ENCODE measurements around the gene TIMP4.

The TIMP4 gene

DNA sequence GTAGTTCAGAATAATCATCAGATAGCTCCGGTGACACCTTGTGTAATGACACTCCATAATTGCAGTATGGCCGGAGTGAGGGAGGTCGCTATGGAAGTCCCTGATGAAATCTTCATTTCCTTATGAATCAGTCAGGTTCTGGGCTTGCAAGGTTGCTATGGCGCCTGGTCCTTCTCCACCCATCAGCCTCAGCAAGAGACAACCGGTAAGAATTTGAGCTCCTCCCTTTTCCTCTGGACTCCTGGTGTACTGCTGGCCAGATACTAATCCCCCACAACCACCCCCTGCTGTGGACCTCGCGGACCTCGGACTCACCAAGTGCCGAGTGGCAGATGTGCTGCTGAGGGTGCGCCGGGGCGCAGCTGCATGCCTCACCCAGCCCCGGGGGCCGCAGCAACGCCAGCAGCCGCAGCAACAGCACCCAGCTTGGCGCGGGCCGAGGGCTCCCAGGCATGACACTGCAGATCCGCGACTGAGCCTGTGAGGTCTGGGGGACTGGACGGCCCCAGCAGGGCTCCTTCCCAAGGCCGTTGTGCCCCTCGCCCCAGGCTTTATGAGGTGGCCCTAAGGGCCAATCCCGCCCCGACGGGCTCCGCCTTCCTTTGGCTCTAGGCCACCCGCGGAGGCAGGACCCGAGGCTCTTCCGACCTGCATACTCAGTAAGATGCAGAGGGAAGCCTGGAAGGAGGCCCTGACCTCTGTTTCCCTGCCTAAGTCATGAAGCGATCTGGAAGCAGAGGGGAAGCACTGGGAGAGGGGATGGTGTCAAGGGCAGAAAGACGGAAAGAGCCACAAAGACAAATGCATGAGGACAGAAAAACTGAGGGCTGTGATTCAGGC is at the start of gene TIMP4:
TIMP4 (minus strand) TSS at position 526 of the 840 bp plus-strand sequence; CDS start at position 454, 72 bp downstream.
- peak; percentile 34 for DNase-seq

DNA sequence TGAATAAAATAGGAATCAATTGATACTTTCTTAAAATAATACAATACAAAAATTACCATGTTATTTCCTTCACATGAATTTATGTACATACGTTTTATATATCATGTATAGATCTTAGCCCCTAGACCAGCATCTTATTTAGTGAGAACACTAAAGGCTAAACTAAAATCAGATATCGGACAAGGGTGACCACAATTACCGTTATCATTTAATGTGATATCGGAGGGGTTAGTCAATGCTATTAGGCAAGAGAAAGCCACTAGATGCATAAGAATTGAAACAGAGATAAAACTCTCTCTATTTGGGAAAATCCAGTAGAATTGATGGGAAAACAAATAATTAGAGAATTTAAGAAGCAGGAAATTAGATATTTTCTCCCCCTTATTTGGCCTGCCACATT is 46.5 kb upstream of the TIMP4 start:
- no peak for DNase-seq

DNA sequence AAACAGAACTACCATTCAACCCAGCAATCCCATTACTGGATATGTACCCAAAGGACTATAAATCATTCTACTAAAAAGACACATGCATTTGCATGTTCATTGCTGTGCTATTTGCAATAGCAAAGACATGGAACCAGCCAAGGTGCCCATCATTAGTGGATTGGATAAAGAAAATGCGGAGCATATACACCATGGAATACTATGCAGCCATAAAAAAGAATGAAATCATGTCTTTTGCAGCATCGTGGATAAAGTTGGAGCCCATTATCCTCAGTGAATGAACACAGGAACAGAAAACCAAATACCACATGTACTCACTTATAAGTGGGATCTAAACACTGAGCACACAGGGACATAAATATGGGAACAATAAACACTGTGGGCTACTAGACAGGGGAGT is 43.1 kb upstream of the TIMP4 start:
- no peak for DNase-seq

DNA sequence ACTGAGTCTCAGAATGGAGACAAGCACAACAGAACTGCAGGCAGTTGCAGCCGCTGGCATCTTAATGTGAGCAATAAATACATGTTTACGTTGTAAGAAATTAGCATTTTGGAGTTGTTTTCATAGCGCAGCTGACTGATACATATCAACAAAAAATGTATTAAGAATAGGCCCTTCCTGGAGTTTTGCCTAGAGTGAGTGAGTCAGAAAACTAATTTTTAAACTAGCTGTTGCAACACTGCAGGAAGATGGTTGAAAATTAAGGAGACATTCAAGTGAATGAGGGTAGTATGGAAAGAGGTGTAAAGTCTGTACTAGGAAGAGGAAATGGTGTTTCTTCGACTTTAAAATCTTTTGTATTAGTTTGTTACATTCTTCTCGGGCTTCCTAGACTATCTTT is 39.6 kb upstream of the TIMP4 start:
- DNase-seq = no peak

DNA sequence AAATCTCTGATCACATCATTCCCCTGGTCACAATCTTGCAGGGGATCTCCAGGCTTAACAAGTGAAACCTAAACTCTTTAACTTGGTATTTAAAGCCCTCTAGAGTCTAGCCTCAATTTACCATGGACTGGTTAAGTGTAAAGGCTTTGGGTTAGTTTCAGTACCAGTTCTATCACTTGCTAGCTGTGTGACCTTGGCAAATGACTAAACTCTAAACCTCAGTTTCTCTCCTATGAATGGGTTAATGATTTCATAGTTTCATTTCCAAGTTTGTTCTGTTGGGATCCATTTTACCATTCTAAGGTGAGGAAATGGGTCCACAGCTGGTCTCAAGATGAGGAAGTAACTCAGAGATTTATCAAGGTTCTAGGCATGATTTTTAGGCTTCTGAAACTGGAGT is 38.8 kb upstream of the TIMP4 start:
- no peak for DNase-seq

DNA sequence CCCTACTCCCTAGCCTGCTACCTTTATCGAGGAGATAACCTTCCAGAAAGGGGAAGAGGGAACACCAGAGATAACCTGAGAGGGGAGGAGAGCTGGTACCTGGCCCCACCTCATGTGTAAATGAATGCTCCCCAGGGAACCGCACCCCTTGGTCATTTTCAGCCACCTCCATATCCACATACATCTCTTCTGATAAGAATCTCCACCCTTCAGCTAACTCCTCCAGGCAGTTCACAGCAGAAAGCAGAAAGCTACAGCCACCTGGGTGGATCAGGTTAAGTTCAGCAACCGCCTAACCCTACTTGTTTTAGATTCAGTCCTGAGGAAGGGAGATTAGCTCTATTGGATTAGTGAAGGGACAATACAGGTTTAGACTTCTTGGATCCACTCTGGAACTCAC is 38.0 kb upstream of the TIMP4 start:
- no peak for DNase-seq

DNA sequence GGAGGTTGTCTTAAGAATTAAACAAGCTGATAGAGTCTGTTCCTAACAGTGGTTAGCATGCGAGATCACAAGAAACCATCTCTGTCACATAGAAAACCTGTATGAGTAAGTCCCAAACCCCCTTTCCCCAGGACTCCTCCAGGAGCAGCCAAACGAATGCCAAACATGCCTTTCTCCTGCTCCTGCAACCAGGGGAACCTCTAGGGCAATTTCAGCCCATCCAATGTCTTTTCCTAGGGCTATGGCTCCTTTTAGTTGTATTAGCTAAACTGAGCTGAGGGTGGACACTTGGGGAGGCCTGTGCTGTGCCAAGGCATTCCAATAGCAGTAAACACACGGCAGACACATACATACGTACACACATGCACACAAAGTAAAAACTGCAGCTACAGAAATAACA is 36.5 kb upstream of the TIMP4 start:
- DNase-seq = no peak

DNA sequence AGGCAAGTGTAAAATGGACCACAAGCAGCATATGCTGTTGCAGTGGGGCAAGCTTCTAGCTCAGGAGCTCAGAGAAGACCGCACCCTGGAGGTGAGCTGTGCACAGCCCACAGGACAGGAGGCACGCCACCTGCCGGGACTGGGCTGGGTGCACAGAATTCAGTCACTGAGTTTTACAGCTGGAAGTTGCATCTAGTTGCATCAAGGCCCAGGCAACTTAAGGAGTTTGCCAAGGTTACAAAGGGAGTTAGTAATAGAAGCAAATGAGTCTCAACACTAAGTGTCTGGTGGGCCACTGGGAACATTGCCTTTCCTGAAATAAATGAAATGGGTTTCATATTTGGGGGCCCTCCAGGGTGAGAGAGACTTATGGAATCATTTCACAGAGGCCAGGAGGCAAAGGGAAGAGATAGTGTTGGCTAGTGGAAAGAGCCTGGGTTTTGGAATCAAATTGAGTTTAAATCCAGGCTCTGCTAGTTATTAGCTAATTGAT is 36.0 kb upstream of the TIMP4 start:
- no peak for DNase-seq

DNA sequence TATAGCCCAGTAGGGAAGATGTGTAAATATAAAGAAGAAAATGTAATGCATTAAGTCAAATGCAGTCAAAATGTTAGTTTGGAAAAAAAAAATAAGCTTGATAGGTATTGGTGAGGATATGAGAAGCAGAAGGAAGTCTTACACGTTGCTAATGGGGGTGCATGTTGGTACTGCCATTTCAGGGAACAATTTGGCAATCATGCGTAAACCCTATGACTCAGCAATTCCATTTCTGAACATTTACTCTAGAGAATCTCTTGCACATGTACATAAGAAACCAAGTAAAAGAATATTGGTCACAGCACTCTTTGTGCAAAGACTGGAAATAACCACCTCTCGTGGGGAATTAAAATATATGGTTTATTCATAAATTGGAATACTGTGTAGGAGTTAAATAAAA is 35.5 kb upstream of the TIMP4 start:
- DNase-seq = no peak

DNA sequence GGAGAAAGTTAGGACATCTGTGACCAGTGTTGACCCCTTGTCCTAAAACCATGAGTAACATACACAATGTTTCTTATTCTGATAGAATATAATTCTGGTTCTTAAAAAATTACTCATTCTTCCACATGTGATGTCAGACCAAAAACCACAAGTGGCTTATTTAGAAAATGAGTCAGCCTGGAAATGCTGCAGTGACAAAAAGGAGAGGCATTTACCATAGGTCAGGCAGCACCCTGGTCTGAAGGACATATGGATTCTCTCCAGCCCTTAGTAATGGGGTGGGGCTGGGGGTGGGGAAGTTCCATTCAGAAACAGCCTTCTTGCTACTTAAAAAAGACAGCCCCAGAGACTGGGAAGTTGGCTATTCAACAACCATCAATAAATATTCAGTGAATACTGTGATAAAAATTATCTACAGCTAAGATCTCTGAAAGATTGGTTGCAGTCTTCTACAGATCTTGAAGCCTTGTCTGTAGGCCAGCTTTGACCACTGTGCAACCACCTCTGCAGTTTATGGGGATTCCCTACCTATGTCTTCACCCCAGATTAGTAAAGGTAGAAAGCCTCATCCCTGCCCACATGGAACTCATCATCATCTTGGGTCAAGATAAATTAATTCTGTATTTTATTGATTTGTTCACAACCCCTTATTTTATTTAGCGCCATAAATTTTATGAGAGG is 34.9 kb upstream of the TIMP4 start:
- DNase-seq = peak; percentile 74

DNA sequence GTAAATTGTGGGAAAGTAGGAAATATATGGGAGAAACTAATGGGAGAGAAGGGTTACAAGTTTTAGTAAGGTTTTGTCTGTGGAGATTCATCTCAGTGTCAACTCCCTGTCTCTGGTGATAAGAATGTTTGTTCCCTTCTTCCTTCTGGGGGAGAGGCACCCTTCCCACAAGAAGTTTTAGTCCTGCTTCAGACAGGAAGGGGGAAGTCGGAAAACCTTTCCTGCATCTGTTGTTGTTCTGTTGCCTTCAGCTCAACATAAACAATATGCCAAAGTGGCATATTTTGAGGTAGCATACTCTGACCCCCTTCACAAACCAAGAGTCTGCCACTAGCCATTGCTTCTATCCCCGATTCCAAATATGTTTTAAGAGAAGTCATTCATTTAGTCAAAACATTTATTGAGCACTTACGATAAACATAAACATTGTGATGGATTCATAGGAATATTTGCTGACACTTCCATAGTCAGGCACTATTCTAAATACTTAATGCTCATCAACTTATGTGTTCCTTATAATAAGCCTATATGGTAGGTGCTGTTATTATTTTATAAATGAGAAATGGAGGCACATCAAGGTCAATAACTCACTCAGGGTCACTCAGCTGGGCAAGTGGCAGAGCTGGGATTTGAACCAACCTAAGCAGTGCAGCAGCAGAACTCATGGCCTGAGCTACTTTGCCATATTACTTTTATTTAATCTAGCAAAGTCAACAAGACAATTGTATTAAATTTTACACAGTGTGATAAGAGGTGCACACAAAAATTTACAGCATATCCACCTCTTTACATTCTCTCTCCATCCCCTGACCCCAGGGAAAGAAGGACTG is 34.2 kb upstream of the TIMP4 start:
- no peak for DNase-seq

DNA sequence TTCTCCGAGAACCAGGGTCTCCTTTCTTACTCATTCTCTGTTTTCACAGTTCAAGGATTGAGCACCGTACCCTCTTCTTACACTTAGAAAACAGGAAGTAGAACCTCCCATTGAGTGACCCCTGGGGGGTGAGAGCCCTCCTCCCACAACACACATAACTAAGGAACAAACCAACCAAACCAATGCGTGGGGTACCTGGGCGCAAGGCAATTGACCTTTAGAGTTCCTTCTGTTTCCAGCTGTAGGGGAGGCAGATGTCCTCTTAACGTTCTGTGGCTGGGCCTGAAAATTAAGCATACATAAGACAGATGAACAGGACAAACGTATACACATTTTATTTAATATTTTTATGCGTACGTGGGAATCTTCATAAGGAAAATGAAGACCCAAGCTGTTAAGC is 33.5 kb upstream of the TIMP4 start:
- DNase-seq = no peak

DNA sequence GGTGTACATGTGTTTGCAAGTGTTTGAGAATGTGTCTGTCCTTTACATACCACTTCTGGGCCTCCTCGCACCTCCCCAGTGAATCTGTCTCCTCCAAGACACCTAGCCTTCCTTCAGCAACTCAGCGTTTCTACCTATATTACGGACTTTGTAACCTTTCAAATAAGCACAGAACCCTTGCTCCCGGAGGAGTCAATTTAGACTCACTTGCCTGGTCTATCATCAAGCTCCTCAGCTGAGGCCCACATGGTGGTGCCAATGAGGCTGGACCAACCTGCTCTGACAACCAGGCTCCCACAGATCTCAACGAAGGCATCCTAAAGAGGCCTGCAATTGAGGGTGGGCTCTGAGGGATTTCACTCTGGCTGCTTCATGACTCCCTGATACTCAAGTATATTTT is 32.8 kb upstream of the TIMP4 start:
- no peak for DNase-seq

DNA sequence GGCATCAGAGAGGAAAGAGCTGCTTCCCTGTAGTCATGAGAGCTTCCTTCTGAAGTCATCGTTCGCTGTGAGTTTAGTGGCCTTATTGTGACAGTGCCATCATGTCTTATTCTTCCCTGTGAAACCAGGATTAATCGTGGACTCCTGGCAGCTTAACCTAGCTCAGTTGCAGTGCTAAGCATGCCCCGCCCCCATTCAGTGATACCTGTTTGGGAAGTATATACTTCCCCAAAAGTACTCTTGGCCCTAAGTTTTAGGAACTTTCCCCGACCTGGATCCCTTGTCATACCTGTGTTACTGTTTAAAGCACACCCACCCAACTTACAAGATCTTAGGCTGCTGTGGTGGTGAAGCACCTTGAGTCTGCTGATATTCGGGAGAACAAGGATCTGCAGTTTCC is 32.1 kb upstream of the TIMP4 start:
- no peak for DNase-seq

DNA sequence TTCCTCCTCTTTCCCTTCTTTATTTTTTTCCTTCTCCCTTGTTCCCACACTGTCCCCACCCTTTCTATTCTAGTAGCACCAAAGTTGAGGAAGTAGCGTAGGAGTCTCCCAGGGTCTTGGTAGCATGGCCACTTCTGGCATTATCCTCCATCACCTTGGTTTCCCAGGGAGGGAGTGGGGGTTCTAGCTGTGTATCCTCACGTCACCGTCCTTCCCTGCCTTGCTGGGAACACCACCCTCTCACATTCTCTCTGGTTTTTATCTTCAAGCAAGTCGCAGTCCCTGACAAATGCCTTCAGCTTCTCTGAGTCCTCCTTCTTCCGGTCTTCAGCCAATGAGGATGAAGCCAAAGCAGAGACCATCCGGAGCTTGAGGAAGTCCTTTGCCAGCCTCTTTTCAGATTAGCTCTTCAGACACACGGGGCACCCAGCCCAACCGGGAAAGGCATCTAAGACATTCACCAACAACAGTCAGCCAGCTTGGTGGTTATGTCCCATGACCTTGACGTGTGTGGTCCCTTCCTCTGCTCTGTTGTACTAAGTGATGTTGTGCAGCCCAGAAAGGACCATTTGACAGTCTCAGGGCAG is 31.6 kb upstream of the TIMP4 start:
- DNase-seq = no peak

DNA sequence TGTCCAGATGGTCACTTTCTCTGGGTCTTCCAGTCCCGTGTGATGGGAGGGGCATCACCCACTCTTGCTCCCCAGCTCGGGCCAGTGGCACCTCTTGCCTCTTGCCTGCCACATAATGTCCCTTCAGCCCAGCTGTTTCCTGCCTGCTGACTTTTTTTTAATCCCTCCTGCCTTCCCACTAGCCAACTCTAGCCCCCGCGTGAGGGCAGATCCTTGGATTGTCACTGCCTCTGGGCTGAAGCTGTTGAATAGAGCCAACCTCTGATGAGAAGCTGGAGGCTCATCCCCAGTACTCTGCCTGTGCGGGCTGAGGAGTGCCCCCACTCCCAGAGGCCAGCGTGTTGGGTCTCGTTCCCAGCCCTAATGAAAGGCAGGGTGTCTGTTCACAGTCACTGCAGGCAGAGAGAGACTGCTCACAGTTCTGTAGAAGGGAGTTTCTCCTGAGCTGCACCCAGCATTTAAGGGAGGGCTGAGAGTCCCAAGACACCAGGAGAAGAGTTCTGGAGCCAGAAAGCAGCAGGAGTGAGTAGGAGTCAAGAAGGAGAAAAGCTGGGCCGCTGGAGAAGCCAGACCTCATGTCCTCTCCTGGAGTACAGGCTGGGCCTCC is 30.1 kb upstream of the TIMP4 start:
- no peak for DNase-seq

DNA sequence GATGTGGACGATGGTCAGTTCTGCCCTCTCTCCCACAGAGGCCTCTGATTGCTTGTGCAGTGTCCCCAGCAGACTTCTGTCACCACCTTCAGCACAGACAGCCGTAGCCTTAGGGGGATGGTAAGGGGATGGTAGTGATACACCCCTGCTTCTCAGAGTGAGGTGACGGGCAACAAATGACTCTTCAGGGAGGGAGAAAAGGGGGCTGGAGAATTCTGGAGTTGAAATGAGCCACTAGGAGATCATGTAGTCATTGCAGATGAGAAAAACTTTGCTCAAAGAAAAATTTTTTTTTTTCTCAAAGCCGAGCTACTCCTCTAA is 29.6 kb upstream of the TIMP4 start:
- DNase-seq = no peak

DNA sequence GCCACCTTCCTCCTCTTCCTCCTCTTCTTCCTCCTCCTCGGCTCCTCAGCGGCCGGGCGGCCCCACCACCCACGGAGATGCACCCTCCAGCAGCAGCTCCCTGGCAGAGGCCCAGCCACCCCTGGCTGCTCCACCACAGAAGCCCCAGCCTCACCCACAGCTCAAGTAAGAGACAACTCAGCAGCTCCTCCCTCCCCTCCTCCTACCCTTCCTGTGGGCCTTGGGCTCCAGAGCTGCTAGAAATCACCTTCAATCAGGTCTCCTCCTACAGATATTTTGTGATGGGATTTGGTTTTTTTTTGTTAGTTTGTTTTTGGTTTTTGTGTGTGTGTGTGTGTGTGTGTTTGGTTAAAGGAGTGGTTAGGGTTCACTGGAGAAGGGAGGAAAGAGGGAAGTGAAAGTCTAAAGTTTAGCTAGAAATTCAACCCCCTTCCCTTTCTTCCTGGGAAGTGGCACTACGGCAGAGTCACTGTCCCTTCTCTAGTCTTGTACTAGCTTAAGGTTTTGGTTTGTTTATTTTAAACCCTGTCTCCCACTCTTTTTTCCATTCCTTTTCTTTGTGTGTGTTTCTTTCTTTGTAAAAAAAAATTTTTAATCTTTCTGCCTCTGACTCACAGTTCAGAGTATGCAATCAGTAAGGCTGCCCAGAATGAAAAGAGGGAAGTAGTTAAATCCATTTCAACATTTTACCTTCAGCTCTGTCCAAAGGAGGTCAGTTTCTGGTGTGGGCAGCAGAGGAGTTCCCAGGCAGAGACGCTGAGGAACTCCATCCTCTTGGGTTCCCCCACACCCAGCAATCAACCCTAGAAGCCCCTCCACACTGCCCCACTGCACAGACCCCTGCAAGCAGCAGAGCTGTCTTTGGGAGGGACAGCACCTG is 29.0 kb upstream of the TIMP4 start:
- peak; percentile 36 for DNase-seq

DNA sequence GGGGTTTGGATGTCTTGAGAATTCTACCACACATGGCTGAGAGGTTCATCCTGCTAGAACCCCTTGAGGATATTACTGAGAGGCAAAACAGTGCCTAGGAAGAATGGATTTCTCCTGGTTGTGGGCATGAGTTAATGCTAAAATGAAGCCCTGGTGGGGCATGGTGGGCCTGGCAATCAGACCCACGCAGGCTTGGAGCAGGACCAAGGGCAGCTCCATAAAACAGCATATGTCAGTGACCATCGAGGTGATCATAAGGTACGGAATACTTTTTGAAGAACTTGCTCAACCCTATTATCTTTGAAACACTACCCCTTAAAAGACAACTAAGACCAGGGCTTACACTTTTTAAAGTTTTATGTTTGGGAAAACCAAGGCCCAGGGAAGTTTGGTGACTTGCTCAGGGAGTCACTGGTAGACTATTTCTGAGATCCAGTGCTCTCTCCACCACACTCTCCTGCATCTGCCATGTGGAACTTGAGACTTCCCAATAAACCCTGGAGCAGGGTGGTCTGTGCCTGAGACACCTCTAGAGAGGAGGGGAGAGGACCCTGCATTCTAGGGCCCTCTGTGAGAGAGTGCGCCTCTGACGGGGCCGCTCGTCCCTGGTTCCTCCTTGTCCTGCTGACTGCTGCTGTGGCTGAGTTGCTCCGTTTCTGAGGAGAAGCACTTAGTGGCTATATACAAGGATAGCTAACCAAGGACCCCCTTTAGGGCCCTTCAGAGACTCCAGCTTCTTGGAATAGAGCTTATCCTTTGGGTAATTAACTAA is 28.0 kb upstream of the TIMP4 start:
- no peak for DNase-seq

DNA sequence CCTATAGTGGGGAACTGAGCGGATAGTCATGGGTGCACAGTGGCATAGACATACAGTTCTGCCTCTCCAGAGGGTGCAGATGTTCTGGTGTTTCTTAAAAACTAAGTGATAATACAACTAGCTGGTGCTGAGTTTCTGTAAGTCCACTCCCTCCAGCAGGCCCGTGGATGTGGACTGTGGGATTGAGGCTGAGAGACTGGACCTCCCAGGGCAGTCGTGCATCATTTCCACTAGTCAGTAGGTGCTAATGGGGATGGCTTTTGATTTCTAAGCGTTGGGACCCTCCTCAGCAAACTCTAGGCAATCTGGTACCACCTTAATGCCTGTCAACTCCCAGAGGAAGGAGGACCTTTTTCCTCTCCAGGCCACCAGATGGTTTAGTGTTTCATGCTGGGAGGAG is 27.3 kb upstream of the TIMP4 start:
- no peak for DNase-seq

DNA sequence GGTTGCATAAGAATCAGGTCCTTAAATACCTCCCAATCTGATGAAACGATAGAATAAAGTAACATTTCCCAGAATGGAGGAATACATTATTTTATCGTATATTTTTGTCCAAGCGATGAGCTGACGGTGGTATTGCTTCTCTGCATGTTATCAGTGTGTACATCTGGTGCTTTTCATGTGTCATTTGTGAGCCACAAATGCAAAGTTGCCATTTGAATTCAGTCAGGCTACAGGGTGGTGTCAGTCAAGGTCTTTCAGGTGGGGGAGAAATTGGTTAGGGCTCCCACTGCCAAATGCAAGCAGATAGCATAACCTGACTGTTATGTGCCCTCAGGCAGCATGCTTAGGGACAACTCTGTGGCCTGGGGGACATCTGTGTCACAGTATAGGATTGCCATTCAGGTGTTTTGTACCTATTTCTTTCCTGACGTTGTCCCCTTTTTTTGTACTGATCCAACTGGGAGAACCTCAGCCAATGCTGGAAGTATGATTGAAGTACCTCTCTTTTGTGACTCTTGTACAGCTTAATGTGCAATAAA is 26.5 kb upstream of the TIMP4 start:
- DNase-seq = no peak

Measured in CD4-positive, alpha-beta T cell treated with Interleukin-15 for 1 hour (primary cell).